Duodenal mucosa (tissue), 2 donors: ENCODE results near the gene VIL1.
A peak's percentile ranks its signal among the peaks of the same experiment; 100 is the strongest.

Experiments used
- H3K27ac ChIP-seq: one replicate; pipeline ENCODE4 v1.7.0; 2013; ENCODE audit warnings: low read depth, low read length
- H3K27me3 ChIP-seq, 2 donors: one replicate each; pipeline ENCODE4 v1.7.0; 2013; ENCODE audit warnings: low read length in 2 of 2, control low read depth in 1 of 2; ENCODE audit not compliant: insufficient read depth in 2 of 2, control insufficient read depth in 1 of 2
- H3K36me3 ChIP-seq, 2 donors: one replicate each; pipeline ENCODE4 v1.7.0; 2013; ENCODE audit warnings: low read length in 2 of 2, control low read depth in 1 of 2; ENCODE audit not compliant: insufficient read depth in 2 of 2, control insufficient read depth in 1 of 2
- H3K4me1 ChIP-seq, 2 donors: one replicate each; pipeline ENCODE4 v1.7.0; 2013; ENCODE audit warnings: low read length in 2 of 2, control low read depth in 1 of 2; ENCODE audit not compliant: insufficient read depth in 2 of 2, control insufficient read depth in 1 of 2
- H3K4me3 ChIP-seq, 2 donors: one replicate each; pipeline ENCODE4 v1.7.0; 2013; ENCODE audit warnings: low read length in 2 of 2, low read depth in 1 of 2
- H3K9ac ChIP-seq, 2 donors: one replicate each; pipeline ENCODE4 v1.7.0; 2013; ENCODE audit warnings: low read length in 2 of 2, low read depth in 1 of 2
- H3K9me3 ChIP-seq, 2 donors: one replicate each; pipeline ENCODE4 v1.7.0; 2013; ENCODE audit warnings: low read length in 2 of 2, control low read depth in 1 of 2; ENCODE audit not compliant: control insufficient read depth in 1 of 2

The VIL1 gene

GRCh38 chr2:218384975-218385374 lies 33.9 kb upstream of the VIL1 start:
- Histone ChIP-seq H3K36me3 (no peaks in the 10 kb centered on the region), H3K4me1 (no peaks in the 10 kb centered on the region), H3K9me3 (no peaks in the 10 kb centered on the region), H3K27me3 (no peaks in the 10 kb centered on the region), H3K4me3 (no peak overlapping the region), H3K9ac (no peak overlapping the region), H3K27ac (no peak overlapping the region)

GRCh38 chr2:218386505-218387368 lies 32.2 kb upstream of the VIL1 start:
- Histone ChIP-seq H3K27ac (peak overlapping the region; percentile 47), H3K27me3 (no peaks in the 10 kb centered on the region), H3K4me1 (no peaks in the 10 kb centered on the region), H3K9me3 (no peaks in the 10 kb centered on the region), H3K36me3 (no peaks in the 10 kb centered on the region), H3K9ac (peak overlapping the region; percentile 8 to 50), H3K4me3 (peak overlapping the region; percentile 70 to 76)

- peak overlapping the region; percentile 70 to 76 for H3K4me3 ChIP-seq
- no peaks in the 10 kb centered on the region for H3K9me3 ChIP-seq
- H3K36me3 ChIP-seq: no peaks in the 10 kb centered on the region
- no peaks in the 10 kb centered on the region for H3K27me3 ChIP-seq
- no peaks in the 10 kb centered on the region for H3K4me1 ChIP-seq
- peak overlapping the region; percentile 66 for H3K27ac ChIP-seq
- peak overlapping the region; percentile 50 to 54 for H3K9ac ChIP-seq
Measured at GRCh38 chr2:218387369-218388194, 31.3 kb upstream of the VIL1 start.

GRCh38 chr2:218389333-218390150 lies 29.4 kb upstream of the VIL1 start:
- Histone ChIP-seq H3K36me3 (no peaks in the 10 kb centered on the region), H3K27me3 (no peaks in the 10 kb centered on the region), H3K4me3 (no peak overlapping the region), H3K9ac (no peak overlapping the region), H3K27ac (no peak overlapping the region), H3K4me1 (peaks cover 0 to 3% of the 10 kb centered on the region in 2 donors), H3K9me3 (no peaks in the 10 kb centered on the region)

GRCh38 chr2:218391202-218391601 lies 27.7 kb upstream of the VIL1 start:
- H3K36me3 ChIP-seq: no peaks in the 10 kb centered on the region
- H3K4me1 ChIP-seq: peaks cover 5 to 9% of the 10 kb centered on the region in 2 donors
- H3K4me3 ChIP-seq: no peak overlapping the region
- H3K27ac ChIP-seq: no peak overlapping the region
- no peak overlapping the region for H3K9ac ChIP-seq
- no peaks in the 10 kb centered on the region for H3K9me3 ChIP-seq
- no peaks in the 10 kb centered on the region for H3K27me3 ChIP-seq

- H3K4me1 ChIP-seq: peaks cover 15 to 19% of the 10 kb centered on the region in 2 donors
- H3K27me3 ChIP-seq: no peaks in the 10 kb centered on the region
- no peaks in the 10 kb centered on the region for H3K36me3 ChIP-seq
- no peak overlapping the region for H3K9ac ChIP-seq
- no peak overlapping the region for H3K4me3 ChIP-seq
- H3K27ac ChIP-seq: no peak overlapping the region
- no peaks in the 10 kb centered on the region for H3K9me3 ChIP-seq
Measured at GRCh38 chr2:218392459-218392858, 26.5 kb upstream of the VIL1 start.

- H3K4me1 ChIP-seq: peaks cover 20 to 24% of the 10 kb centered on the region in 2 donors
- H3K9me3 ChIP-seq: no peaks in the 10 kb centered on the region
- no peaks in the 10 kb centered on the region for H3K36me3 ChIP-seq
- H3K9ac ChIP-seq: no peak overlapping the region
- no peak overlapping the region for H3K4me3 ChIP-seq
- no peak overlapping the region for H3K27ac ChIP-seq
- no peaks in the 10 kb centered on the region for H3K27me3 ChIP-seq
Measured at GRCh38 chr2:218392891-218393462, 25.9 kb upstream of the VIL1 start.

- H3K27ac ChIP-seq: no peak overlapping the region
- no peak overlapping the region for H3K9ac ChIP-seq
- H3K4me3 ChIP-seq: no peak overlapping the region
- no peaks in the 10 kb centered on the region for H3K36me3 ChIP-seq
- H3K27me3 ChIP-seq: no peaks in the 10 kb centered on the region
- H3K4me1 ChIP-seq: peaks cover 22 to 29% of the 10 kb centered on the region in 2 donors
- H3K9me3 ChIP-seq: no peaks in the 10 kb centered on the region
Measured at GRCh38 chr2:218393750-218394290, 25.1 kb upstream of the VIL1 start.

- Histone ChIP-seq H3K4me1 (peaks cover 22 to 32% of the 10 kb centered on the region in 2 donors), H3K27me3 (no peaks in the 10 kb centered on the region), H3K9me3 (no peaks in the 10 kb centered on the region), H3K9ac (no peak overlapping the region), H3K4me3 (no peak overlapping the region), H3K36me3 (no peaks in the 10 kb centered on the region), H3K27ac (no peak overlapping the region)
Measured at GRCh38 chr2:218394298-218395089, 24.4 kb upstream of the VIL1 start.
